Mucosa of descending colon (tissue), 3 donors: Measurements from ENCODE around the gene SULT1C2. TPM values are rescaled to one million over a fixed set of nuclear protein-coding genes. Genes with fewer than 3 reads are reported as not detected.

Experiments used
- ATAC-seq: fragments of 200-7000 bp; cut with Tn5 transposase; one replicate; pipeline ENCODE4 v1.9.1; 2020; ENCODE audit warnings: mild to moderate bottlenecking, moderate library complexity
- DNase-seq, 3 donors: peaks; one replicate each; pipeline ENCODE4 v3.0.0-alpha.2; 2020
- H3K36me3 ChIP-seq: fragments of 200-600 bp; one replicate; pipeline ENCODE4 v1.8.0; 2021; ENCODE audit warnings: low read depth, mild to moderate bottlenecking
- H3K4me1 ChIP-seq: fragments of 200-600 bp; one replicate; pipeline ENCODE4 v1.8.0; 2021; ENCODE audit warnings: low read depth, mild to moderate bottlenecking
- H3K4me3 ChIP-seq: fragments of 200-600 bp; one replicate; pipeline ENCODE4 v1.8.0; 2021; ENCODE audit warnings: mild to moderate bottlenecking
- H3K9me3 ChIP-seq: fragments of 200-600 bp; one replicate; pipeline ENCODE4 v1.8.0; 2021; ENCODE audit warnings: mild to moderate bottlenecking
- CTCF ChIP-seq: fragments of 200-600 bp; IDR thresholded peaks from one replicate; pipeline ENCODE4 v1.8.0; 2022; ENCODE audit warnings: antibody characterized with exemption, mild to moderate bottlenecking
- intact Hi-C, 2 donors: fragments of 100-400 bp; cut with DNase I in 1 of 2; cut with micrococcal nuclease in 1 of 2; formaldehyde crosslinking; loops; one replicate each; pipeline versions ENCODE4 v1.11.0 to v1.11.1; 2022; cut with DNase I, micrococcal nuclease
- total RNA-seq, 3 donors: library from RNA; stranded (reverse); fragmentation: NEBNext Ultra II Directional in 2 of 3; extraction: Animal tissue kit (Norgen Biotek cat#: 25700) in 2 of 3; gene quantifications; one replicate each; pipeline versions ENCODE4 v1.2.1 to v1.2.4, GENCODE V29; 2021 to 2023
- donor health status: DM: no; HTN: no; CAD: no; lungs with moderate emphysema.
- donor health status: DM: no; HTN: no; CAD: no.
- donor health status: DM: no; HTN: yes; CAD: no.

SULT1C2 gene
- total RNA-seq, 3 donors from 2014 or later: 0.52 to 10.5 TPM; not detected in 1

GRCh38 chr2:108320326-108320922 lies 31.7 kb downstream of the SULT1C2 start:
- intact Hi-C loops: no loop called here

GRCh38 chr2:108323619-108324018 lies 34.9 kb downstream of the SULT1C2 start:
- no peak for TF ChIP-seq CTCF
- ATAC-seq (no peak), DNase-seq (no peak)
- Histone ChIP-seq H3K4me3 (no peak overlapping the region), H3K9me3 (no peaks in the 10 kb centered on the region), H3K36me3 (no peaks in the 10 kb centered on the region), H3K4me1 (no peaks in the 10 kb centered on the region)
- intact Hi-C loops: no loop called here

More at GRCh38 chr2:108320326-108320922, 31.7 kb downstream of the SULT1C2 start:
- H3K9me3 ChIP-seq: no peaks in the 10 kb centered on the region
- DNase-seq (no peak), ATAC-seq (no peak)
- H3K4me3 ChIP-seq: no peak overlapping the region
- no peaks in the 10 kb centered on the region for H3K36me3 ChIP-seq
- no peak for TF ChIP-seq CTCF
- peaks cover 9% of the 10 kb centered on the region for H3K4me1 ChIP-seq

- no peak for TF ChIP-seq CTCF
- H3K4me1 ChIP-seq: no peaks in the 10 kb centered on the region
- ATAC-seq (peak; percentile 20), DNase-seq (no peak)
- intact Hi-C loops: no loop called here
- no peak overlapping the region for H3K4me3 ChIP-seq
- H3K9me3 ChIP-seq: no peaks in the 10 kb centered on the region
- no peaks in the 10 kb centered on the region for H3K36me3 ChIP-seq
These were observed 36.0 kb downstream of the SULT1C2 start for GRCh38 chr2:108324531-108325255.

GRCh38 chr2:108325756-108326155 lies 37.1 kb downstream of the SULT1C2 start:
- TF ChIP-seq CTCF: no peak
- Histone ChIP-seq H3K4me3 (no peak overlapping the region), H3K9me3 (no peaks in the 10 kb centered on the region), H3K4me1 (no peaks in the 10 kb centered on the region), H3K36me3 (no peaks in the 10 kb centered on the region)
- no peak for DNase-seq
- ATAC-seq: no peak
- intact Hi-C loops: no loop called here

- ATAC-seq (no peak), DNase-seq (no peak)
- Histone ChIP-seq H3K4me1 (no peaks in the 10 kb centered on the region), H3K4me3 (no peak overlapping the region), H3K36me3 (no peaks in the 10 kb centered on the region), H3K9me3 (no peaks in the 10 kb centered on the region)
- intact Hi-C loops: no loop called here
- no peak for TF ChIP-seq CTCF
These were observed 41.1 kb downstream of the SULT1C2 start for GRCh38 chr2:108329771-108330170.
